Islet precursor cell (in vitro differentiated cells): Measurements from ENCODE around the gene GPR87.

Experiments used
- DNase-seq: peaks from one replicate; pipeline ENCODE4 v3.0.0-alpha.2; 2018

The GPR87 gene, protein sequence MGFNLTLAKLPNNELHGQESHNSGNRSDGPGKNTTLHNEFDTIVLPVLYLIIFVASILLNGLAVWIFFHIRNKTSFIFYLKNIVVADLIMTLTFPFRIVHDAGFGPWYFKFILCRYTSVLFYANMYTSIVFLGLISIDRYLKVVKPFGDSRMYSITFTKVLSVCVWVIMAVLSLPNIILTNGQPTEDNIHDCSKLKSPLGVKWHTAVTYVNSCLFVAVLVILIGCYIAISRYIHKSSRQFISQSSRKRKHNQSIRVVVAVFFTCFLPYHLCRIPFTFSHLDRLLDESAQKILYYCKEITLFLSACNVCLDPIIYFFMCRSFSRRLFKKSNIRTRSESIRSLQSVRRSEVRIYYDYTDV

DNA sequence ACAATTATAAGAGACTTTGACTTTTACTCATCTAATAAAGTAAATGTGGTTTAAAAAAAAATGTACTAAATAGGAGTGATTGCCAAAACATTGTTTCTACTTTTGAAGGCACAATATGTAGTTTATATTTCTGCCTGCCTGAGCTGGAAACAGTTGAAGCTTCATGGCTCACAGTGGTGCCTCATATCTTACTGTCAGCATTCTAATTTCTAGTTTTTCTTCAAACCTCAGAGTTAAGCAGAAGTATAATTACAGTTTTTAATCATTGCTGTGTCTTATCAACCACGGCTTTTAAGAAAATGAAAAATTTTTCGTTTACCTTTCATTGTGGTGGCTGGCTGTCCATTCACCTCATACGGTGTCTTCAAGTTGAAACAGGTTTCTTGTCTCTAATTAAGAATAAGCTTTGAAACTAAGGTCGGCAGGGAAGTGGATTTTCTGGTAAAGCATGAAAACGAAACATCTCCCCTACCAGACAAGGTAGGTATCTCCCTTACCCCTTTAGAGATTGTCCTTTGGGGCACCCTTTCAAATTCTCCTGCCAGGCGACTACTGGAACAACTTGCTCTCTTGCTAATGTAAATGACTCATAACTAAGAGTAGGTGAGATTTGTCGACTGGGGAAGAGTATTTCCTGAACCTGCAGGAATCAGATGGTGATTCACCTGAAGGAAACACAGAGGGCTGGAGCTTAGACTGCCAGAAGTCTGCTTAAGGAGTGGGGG lies at the start of gene GPR87:
Gene GPR87 (minus strand): TSS at position 554 of the 725 bp plus-strand sequence. CDS start 16,720 bp downstream, outside the sequence.
- peak; percentile 88 for DNase-seq

DNA sequence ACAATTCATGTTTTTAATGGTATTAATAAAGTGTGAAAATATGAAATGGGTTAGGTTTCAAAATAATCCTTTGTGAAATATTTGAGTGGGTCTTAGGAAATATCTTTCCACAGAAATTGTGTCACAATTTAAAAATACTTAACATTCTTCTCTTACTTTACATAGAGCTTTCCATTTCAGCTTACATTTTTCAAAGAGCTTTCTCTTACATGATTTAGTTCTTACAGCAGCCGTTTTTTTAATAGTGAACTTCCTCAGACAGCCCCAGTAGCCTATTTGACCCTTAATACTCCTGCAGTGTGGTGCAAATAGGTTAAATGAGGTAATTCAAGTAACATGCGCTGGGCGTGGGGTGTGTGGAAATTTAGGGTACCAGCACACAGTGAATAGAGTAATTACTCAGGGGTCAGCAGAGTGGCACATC lies 46.1 kb upstream of the GPR87 start:
- no peak for DNase-seq

DNA sequence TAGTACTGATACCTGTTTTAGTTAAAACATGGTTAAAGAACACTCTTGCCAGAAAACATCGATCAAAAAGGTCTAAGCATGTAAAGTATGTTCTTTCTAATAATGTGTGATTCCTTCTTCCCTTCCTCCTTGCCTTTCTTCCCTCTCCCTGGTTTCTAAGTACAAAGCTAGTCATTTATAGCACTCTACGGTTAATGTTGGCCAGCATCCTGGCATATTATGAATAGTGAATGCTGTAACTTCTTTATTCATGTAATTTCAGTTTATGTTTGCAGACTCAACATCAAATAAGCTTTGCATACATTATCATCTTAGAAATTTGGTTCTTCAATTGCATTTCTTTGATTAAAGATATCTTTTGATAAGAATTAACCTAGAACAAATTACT lies 40.8 kb upstream of the GPR87 start:
- DNase-seq, result no peak

DNA sequence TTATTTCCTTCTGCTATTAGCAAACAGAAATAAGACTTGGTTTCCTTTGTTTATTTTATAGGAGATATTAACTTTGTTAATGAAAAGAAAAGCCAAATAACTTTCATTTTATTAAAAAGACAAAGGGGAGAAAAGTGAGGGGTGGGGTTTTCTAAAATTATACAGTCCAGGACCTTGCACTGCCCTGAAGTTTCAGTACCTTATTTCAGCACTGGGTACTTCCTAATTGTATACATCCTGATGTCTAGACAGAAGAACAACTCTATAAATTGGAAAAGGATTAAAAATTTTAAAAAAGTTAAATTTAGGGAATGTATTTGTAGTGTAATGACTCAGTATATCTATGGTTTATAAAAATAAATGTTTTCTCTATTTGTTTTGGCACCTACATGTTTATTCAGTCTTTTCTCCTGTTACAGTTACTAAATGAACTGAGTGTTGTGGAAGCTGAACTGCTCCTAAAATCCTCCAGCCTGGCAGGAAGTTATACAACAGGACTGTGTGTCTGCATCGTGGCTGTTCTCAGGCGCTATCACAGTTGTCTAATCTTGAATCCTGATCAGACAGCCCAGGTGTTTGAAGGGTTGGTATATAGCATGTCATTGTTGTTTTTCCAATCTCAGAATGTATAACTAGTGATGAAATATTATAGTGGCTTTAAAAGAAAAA lies 40.3 kb upstream of the GPR87 start:
- DNase-seq, result no peak

DNA sequence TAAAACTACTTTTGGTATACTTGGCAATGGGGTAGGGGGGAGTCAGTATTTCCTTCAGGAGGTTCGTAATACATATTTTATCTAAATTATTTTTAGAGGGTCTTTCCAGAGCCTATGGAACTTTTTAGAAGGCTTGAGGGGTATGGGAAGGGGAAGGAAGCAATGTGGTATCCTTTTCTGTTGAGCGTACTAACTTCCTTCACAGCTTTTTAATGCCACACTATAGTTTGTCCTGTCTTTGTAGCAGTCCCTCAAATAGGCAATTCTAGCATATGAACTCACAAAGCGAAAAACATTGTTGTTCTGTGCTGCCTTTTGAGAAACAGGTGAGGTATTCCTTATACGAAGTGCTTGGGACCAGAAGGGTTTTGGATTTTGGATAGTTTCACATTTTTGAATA lies 35.0 kb upstream of the GPR87 start:
- DNase-seq, result no peak

DNA sequence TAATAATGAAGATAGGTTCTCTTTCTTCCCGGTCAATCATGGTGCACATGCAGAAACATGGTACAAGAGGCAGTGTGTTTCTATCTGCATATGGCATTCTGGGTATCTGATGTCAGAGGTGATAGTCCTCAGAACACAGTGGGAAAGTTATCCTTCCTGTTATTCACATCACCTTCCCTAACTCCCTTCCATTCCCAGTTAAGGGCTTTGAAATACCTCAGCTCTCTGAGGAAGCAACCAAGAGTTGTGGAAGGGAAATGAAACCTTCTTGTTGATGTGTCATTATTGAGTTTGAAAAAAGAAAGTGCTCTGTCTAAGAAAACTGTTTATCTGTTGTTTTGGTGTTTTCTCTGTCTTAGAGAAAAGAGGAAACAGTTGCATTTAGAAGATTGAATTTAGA lies 34.6 kb upstream of the GPR87 start:
- DNase-seq, result no peak

DNA sequence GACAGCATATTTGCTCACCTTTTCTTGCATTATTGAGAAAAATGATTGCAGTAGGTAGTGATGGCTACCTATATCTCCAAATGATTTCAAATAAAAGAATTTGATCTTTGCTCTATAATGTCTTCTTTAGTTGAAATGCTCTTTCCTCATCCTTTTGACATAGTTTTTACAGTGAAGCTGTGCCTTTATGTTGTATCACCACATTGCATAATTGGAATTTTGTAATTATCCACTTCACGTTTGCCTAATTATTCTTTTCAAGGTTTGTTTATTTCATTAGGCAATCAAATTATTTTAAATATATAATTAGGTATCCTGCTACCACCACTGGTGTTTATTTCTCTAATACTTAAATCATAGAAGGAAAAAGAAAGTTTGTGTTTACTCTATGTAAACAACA lies 34.0 kb upstream of the GPR87 start:
- DNase-seq, result no peak

DNA sequence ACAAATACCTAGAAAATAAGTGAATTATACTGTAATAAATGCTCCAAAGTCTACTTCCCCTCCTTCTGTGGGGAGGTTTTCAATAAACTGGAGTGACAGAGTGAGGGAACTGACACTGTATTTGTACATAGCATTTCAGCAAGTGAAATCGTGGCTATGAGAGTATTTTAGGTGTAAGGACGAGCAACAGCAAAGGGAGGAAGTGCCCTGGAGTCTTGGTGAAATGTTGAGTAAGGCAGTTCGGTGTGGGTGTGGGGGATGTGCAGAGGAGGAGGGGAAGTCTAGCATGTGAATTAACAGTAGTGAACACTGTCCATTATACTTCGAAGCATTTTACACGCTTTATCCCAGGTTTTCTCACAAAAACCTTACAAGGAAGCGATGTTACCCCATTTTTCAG lies 30.8 kb upstream of the GPR87 start:
- no peak for DNase-seq

DNA sequence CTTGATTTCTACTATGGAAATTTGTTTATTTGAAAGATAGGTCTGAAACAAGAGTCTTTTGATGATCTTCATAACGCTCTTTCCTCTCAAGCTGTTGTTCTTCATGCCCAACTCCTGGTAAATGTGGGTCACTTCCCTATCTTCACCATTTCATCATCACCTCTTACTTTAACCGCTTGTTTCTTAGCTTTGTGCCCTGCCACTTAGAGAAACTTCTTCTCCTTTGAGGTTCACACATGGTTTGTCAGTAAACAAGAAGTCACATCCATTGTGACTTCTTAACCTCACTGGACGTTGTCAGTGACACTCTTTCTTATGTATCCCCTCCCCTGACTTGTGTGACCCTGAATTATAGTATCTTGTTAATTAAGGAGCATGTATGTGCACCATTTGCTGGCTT lies 29.7 kb upstream of the GPR87 start:
- DNase-seq, result no peak

DNA sequence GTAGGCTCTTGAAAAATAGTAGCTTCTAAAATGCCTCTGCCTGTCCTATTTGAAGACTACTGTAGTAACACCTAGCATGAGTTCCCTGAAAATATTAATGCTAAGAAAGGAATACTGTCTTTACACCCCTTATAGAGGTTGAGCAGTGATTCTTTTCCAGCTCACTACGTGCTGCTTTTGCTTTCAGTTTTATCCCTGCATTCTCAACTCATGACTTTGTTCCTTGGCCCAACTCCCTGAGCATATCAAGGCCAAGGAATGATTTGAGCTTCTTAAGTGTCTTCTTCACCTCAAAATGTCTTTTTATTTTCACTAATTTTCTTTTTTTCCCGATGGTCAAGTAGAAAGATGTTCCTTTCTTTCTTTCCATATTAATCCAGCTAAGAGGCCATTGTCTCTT lies 29.2 kb upstream of the GPR87 start:
- no peak for DNase-seq

DNA sequence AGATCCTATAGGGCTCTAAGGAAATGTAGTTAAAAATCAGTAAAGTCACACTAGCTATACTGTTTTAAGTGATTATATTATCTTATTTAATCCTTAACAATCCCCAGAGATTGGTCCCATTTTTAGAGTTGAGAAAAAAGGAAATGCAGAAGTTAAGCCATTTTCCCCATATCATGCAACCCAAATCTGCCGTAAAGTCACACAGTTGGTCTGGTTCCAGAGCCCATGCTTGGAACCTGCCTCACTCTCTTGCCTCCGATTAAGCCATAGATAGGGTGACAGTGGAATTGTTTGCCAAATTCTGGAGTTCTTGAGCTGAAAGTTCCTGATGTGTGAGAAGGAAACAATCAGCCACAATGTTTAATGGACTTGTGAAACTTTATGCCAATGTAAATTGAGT lies 15.1 kb upstream of the GPR87 start:
- DNase-seq, result no peak

DNA sequence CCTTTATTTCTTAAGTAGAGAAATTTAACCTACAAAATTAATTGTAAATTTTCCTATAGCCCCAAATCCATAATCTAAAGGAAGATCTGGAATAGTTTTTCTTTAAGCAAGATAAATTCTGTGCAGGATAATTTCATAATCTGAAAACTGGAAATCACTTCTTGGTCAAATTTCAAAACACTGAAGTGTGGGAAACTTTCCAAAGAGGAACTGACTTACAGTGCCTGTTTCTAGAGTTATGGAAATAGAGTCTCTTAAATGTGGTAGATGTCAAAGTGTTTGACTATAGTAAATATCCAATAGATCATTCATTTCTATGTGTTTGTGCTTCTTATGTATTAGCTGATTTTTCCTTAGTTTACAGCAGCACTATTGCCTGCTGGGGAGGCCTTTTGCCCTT lies 14.3 kb upstream of the GPR87 start:
- DNase-seq, result no peak

DNA sequence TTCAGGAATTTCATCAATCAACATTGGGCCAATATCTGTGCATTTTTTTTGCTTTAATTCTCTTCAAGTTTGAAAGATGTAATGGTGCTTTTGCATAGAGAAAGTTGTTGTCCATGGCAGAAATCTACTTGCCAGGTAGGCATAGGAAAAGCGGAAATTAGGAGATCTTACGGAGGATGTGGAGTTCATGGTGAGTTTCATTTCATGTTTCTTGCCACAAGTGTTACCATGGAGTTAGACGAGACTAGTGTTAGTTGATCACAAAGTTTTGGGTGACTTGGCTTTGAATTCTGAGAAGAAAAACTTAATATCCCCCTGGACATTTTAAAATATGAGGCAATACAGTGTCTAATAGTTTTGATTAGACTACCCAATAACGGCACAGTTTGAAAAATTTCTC lies 13.8 kb upstream of the GPR87 start:
- no peak for DNase-seq

DNA sequence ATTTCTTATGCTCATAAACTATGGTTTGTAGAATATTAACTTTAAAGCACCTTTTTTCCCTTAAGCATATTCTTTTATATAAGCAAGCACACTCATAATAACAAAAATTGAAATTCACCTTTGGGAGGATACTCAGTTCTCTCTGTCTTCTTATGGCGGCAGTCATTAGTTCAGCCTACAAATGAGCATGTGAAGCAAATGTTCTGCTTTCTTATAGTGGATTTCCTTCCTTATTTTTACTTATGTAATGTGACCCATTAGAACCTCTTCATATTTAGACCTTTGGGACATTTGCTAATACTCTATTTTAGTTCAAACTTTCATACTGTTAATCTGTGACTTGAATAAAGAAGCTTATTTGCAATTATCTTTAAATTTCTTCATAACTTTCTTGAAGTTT lies 12.7 kb upstream of the GPR87 start, which contains the start of gene P2RY13:
Gene P2RY13 (minus strand): TSS at position 187 of the 400 bp plus-strand sequence. CDS start 21 bp downstream, at position 166.
- DNase-seq, result no peak

DNA sequence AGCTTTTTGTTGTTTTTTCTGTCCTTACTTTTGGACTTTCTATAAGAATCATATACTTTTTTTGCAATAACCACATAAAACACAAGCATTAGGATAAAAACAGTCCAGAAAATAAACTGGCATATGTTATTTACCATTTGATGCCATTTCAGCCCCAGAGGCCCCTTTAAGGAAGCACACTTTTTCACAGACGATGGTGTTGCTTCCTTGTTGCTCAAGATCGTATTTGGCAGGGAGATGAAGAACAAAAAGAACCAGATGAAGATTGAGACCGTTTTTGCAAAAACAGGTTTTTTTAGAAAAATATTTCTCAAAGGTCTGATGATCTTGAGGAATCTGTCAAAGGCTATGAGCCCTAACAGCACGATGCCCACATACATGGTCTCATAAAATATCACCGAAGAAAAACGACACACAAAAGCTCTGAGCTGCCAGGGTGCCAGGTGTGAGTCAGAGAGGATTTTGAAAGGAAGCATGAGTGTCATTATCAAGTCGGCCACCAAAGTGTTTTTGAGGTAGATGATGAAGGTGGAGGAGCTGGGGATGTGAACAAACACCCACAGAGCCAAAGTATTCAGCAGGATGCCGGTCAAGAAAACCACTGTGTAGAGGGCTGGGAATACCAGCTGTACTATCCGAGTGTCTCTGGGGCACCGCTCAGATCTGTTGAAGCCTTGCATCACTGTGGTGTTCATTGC lies 11.8 kb upstream of the GPR87 start:
- no peak for DNase-seq

DNA sequence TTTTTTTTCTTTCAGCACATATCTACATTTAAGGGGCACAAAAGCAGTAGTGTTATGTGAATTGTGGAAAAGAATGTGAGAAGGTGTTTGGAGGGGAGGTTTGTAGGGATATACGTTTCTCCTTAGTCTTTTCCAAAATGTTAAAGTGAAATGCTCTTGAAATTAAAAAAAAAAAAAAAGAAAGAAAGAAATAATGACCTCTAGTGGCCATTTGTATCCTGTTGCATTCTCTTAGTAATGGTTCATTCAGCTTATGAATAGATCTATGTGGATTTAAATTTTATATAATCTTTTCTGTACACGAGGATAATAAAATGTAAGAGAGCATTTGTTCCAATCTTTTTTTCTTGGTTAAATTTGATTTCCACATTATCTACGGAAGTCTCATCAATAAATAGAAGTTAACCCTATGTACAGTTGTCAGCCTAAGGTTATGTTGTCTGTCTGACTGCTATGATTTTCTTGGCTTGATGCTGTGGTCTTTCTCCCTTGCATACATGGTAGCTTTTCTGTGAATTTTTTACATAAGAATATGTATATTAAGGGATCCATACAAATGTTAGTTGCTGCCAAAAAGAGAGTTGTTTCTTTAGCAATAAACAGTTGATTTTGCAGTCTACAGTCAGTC lies 11.1 kb upstream of the GPR87 start:
- no peak for DNase-seq

DNA sequence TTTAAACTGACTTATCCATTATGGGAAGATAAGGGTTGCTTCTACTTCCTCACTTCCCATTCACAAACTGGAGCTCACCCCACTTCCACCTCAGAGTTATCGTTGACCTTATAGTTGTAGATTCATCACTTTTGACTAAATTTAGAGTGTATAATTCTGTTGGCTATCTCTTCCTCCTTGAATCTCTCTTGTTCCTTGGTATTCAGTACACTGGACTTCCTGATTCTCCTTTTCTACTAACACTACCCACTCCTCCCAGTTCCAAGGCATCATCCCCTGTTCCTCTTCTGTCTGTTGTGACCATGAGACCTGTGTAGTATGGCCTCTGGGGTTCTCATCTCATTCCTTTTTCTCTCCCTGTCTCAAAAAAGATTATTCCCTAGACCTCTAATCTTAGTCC lies 5.9 kb upstream of the GPR87 start:
- no peak for DNase-seq

DNA sequence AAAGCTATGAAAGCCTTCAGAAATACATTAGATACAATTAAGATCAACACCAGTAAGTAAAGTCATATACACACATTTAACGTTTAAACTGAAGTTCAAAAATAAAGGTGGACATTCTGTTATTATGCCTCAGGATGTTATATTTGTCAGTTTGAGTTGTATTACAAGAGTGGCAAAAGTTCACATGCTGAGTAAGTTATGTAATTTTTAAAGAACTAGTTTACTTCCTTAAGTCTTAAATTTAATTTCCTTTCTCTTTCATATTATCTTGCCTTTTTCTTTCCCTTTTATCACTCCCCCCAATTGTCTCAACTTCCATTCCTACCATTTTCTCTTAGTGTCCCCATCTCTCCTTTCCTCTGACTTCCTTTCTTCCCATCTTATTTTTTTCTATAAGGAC lies 4.9 kb upstream of the GPR87 start:
- no peak for DNase-seq

DNA sequence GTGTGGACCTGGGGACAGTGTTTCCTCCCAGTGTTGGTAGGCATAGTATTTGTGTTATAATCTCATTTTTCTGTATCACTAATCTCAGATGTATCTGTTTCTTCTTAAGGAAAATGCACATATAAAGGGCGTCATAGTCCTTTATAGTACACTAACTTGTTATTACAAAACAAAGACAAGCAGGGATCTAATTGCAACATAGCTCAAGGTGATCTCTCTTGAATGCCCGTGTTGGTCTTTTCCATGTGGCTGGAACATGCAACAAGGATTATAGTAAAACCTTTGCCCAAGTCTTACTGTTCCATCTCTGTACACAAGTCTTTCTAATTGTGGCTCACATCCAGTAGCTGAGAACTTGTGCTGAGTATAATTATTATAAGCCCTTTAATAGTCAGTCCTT lies 3.5 kb upstream of the GPR87 start:
- DNase-seq, result no peak

DNA sequence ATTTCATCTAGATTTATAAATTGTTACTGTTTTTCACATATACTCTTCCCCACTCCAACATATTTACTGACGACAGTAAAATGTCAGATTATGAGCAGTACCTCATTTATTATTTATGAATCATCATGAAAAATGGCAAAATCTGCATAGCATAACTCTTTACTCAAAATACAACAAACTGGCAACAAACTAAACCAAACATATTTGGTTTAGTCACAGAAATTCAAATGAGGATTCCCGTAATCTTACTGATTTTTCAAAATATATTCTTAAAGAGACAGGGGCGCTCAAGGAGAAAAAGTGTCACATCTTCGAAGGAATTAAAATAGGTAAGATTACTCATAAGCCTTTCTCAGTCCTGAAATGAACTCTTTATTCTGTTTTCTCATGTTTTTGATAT lies 3.0 kb upstream of the GPR87 start:
- DNase-seq, result no peak

DNA sequence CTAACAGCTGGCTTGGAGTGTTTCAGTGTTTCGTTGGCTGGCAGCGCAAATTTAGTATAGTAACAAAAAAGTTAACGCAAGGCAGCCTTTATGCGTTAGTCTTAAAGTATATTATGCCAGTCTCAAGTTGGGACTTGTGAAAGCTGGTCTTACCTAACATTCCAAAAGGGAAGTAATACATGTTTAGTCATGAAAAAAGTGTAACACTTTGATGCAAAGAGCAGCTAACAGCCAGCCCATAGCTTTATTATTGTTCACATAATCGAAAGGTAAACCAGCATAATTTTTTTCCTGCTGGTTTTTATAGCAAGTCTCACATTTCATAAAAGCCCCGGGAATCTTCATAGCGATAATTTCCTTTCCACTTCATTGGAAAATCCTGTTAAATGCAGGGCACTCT lies 2.4 kb upstream of the GPR87 start:
- no peak for DNase-seq

DNA sequence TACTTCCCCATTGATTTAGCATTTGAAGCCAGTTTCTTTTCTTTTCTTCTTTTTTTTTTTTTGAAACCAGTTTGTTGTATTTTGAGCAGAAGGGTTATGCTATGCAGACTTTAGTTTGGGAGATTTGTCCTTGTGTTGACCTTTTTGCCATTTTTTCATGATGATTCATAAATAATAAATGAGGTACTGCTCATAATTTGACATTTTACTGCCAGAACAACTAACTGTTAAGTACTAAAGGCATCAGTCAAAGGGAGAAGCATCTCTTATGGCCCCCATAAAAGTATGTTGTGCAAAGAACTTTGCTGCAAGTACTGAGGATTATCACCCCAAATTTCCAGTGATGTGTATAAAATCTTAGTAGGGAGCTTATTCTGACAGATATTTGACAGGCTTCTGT lies 1.7 kb upstream of the GPR87 start:
- DNase-seq, result no peak

DNA sequence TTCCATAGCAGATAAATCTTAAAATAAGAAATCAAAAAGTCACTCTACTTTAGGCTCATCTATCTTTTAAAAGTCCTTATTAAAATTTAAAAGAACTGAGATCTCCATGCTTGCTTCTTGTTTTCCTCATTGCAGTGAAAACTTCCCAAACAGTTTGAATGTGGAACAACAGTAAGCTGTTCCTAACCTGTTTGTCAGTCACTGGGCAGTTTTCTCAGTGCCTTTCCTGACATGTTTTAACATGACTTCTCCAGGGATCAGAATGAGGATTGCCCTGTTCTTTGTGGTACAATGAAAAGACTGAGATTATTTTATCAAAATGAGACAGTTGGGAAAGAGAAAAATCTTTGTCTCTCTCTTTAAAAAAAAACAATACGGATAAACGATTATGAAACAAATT lies 774 bp downstream of the GPR87 start:
- DNase-seq, result no peak
